Activated T-cell treated with anti-CD3 and anti-CD28 coated beads, Interleukin-2, amount 50 U/mL, for 24 hours (primary cell): ENCODE measurements around the gene TMEM212.
"Not testable (repeated sequence)": the region's sequence is repeated elsewhere in the genome, so short reads cannot be mapped to it uniquely, and the experiment has no call there.

Source experiments
- DNase-seq: peaks from one replicate; pipeline ENCODE4 v3.0.0-alpha.2; 2020
- H3K27ac Mint-ChIP-seq: 2 replicates; pipeline ENCODE4 v1.8.0; 2020; ENCODE audit warnings: mild to moderate bottlenecking, mixed read lengths
- H3K27me3 Mint-ChIP-seq: 2 replicates; pipeline ENCODE4 v1.8.0; 2020; ENCODE audit warnings: mixed read lengths
- H3K36me3 Mint-ChIP-seq: 2 replicates; pipeline ENCODE4 v1.8.0; 2020; ENCODE audit warnings: low read depth, mixed read lengths
- H3K4me1 Mint-ChIP-seq: 2 replicates; pipeline ENCODE4 v1.8.0; 2020; ENCODE audit warnings: low read depth, mixed read lengths
- H3K4me3 Mint-ChIP-seq: 2 replicates; pipeline ENCODE4 v1.8.0; 2020; ENCODE audit warnings: mild to moderate bottlenecking, moderate library complexity, mixed read lengths
- H3K9me3 Mint-ChIP-seq: 2 replicates; pipeline ENCODE4 v1.8.0; 2020; ENCODE audit warnings: mixed read lengths

The TMEM212 gene

GRCh38 chr3:171849617-171850319 is 6.6 kb downstream of the TMEM212 start:
- no peak for DNase-seq
- Mint-ChIP-seq H3K27ac (no peak overlapping the region), H3K4me3 (no peak overlapping the region), H3K9me3 (peaks cover 15% of the 10 kb centered on the region), H3K4me1 (peaks cover 22% of the 10 kb centered on the region), H3K27me3 (peaks cover 18% of the 10 kb centered on the region), H3K36me3 (peaks cover 2% of the 10 kb centered on the region)

GRCh38 chr3:171850320-171850959 is 7.3 kb downstream of the TMEM212 start:
- Mint-ChIP-seq H3K36me3 (peaks cover 2% of the 10 kb centered on the region), H3K4me1 (peaks cover 22% of the 10 kb centered on the region), H3K9me3 (peaks cover 15% of the 10 kb centered on the region), H3K27me3 (peaks cover 18% of the 10 kb centered on the region), H3K4me3 (no peak overlapping the region), H3K27ac (no peak overlapping the region)
- DNase-seq = no peak

- H3K4me1 Mint-ChIP-seq = peaks cover 19% of the 10 kb centered on the region
- peaks cover 2% of the 10 kb centered on the region for H3K36me3 Mint-ChIP-seq
- no peak overlapping the region for H3K4me3 Mint-ChIP-seq
- peaks cover 17% of the 10 kb centered on the region for H3K9me3 Mint-ChIP-seq
- H3K27me3 Mint-ChIP-seq = peaks cover 18% of the 10 kb centered on the region
- H3K27ac Mint-ChIP-seq = no peak overlapping the region
- DNase-seq = no peak
Measured at GRCh38 chr3:171850960-171851659, 8.0 kb downstream of the TMEM212 start.

GRCh38 chr3:171851660-171852058 is 8.5 kb downstream of the TMEM212 start:
- no peak overlapping the region for H3K4me3 Mint-ChIP-seq
- H3K27me3 Mint-ChIP-seq = peaks cover 18% of the 10 kb centered on the region
- DNase-seq = no peak
- H3K9me3 Mint-ChIP-seq = peaks cover 17% of the 10 kb centered on the region
- H3K4me1 Mint-ChIP-seq = peaks cover 14% of the 10 kb centered on the region
- no peak overlapping the region for H3K27ac Mint-ChIP-seq
- H3K36me3 Mint-ChIP-seq = peaks cover 2% of the 10 kb centered on the region

- no peaks in the 10 kb centered on the region for H3K4me1 Mint-ChIP-seq
- peaks cover 2% of the 10 kb centered on the region for H3K36me3 Mint-ChIP-seq
- no peak overlapping the region for H3K4me3 Mint-ChIP-seq
- peaks cover 20% of the 10 kb centered on the region for H3K9me3 Mint-ChIP-seq
- no peak for DNase-seq
- peaks cover 28% of the 10 kb centered on the region for H3K27me3 Mint-ChIP-seq
- no peak overlapping the region for H3K27ac Mint-ChIP-seq
Measured at GRCh38 chr3:171854649-171855305, 11.6 kb downstream of the TMEM212 start.

- not testable (repeated sequence) for DNase-seq, H3K4me1 Mint-ChIP-seq, H3K27ac Mint-ChIP-seq, H3K36me3 Mint-ChIP-seq, H3K4me3 Mint-ChIP-seq
- peaks cover 12% of the 10 kb centered on the region for H3K27me3 Mint-ChIP-seq
- H3K9me3 Mint-ChIP-seq = peaks cover 16% of the 10 kb centered on the region
Measured at GRCh38 chr3:171858770-171859169, 15.6 kb downstream of the TMEM212 start.

GRCh38 chr3:171860830-171861535 is 17.8 kb downstream of the TMEM212 start:
- DNase-seq = no peak
- Mint-ChIP-seq H3K36me3 (no peaks in the 10 kb centered on the region), H3K9me3 (peaks cover 5% of the 10 kb centered on the region), H3K27me3 (peaks cover 9% of the 10 kb centered on the region), H3K4me3 (no peak overlapping the region), H3K27ac (no peak overlapping the region), H3K4me1 (no peaks in the 10 kb centered on the region)

- H3K4me3 Mint-ChIP-seq = no peak overlapping the region
- H3K4me1 Mint-ChIP-seq = no peaks in the 10 kb centered on the region
- no peak for DNase-seq
- no peaks in the 10 kb centered on the region for H3K36me3 Mint-ChIP-seq
- H3K9me3 Mint-ChIP-seq = peaks cover 5% of the 10 kb centered on the region
- H3K27ac Mint-ChIP-seq = no peak overlapping the region
- peaks cover 6% of the 10 kb centered on the region for H3K27me3 Mint-ChIP-seq
Measured at GRCh38 chr3:171862392-171862791, 19.2 kb downstream of the TMEM212 start.

GRCh38 chr3:171862993-171863521 is 19.9 kb downstream of the TMEM212 start:
- no peaks in the 10 kb centered on the region for H3K4me1 Mint-ChIP-seq
- DNase-seq = no peak
- no peak overlapping the region for H3K4me3 Mint-ChIP-seq
- peaks cover 6% of the 10 kb centered on the region for H3K27me3 Mint-ChIP-seq
- no peak overlapping the region for H3K27ac Mint-ChIP-seq
- H3K36me3 Mint-ChIP-seq = no peaks in the 10 kb centered on the region
- H3K9me3 Mint-ChIP-seq = peaks cover 5% of the 10 kb centered on the region

GRCh38 chr3:171863920-171864319 is 20.8 kb downstream of the TMEM212 start:
- no peaks in the 10 kb centered on the region for H3K9me3 Mint-ChIP-seq
- no peak for DNase-seq
- no peak overlapping the region for H3K27ac Mint-ChIP-seq
- H3K27me3 Mint-ChIP-seq = no peaks in the 10 kb centered on the region
- no peak overlapping the region for H3K4me3 Mint-ChIP-seq
- no peaks in the 10 kb centered on the region for H3K36me3 Mint-ChIP-seq
- H3K4me1 Mint-ChIP-seq = no peaks in the 10 kb centered on the region

- Mint-ChIP-seq H3K27ac (no peak overlapping the region), H3K4me3 (no peak overlapping the region), H3K36me3 (no peaks in the 10 kb centered on the region), H3K9me3 (no peaks in the 10 kb centered on the region), H3K27me3 (no peaks in the 10 kb centered on the region), H3K4me1 (no peaks in the 10 kb centered on the region)
- no peak for DNase-seq
Measured at GRCh38 chr3:171865191-171865865, 22.2 kb downstream of the TMEM212 start.

- no peak overlapping the region for H3K4me3 Mint-ChIP-seq
- DNase-seq = no peak
- no peaks in the 10 kb centered on the region for H3K36me3 Mint-ChIP-seq
Measured at GRCh38 chr3:171867981-171868380, 24.8 kb downstream of the TMEM212 start.

GRCh38 chr3:171871392-171872274 is 28.5 kb downstream of the TMEM212 start:
- no peak for DNase-seq
- H3K36me3 Mint-ChIP-seq = no peaks in the 10 kb centered on the region
- no peak overlapping the region for H3K27ac Mint-ChIP-seq
- no peak overlapping the region for H3K4me3 Mint-ChIP-seq
- H3K27me3 Mint-ChIP-seq = peaks cover 2% of the 10 kb centered on the region
- H3K9me3 Mint-ChIP-seq = no peaks in the 10 kb centered on the region
- peaks cover 10% of the 10 kb centered on the region for H3K4me1 Mint-ChIP-seq

More at GRCh38 chr3:171867981-171868380, 24.8 kb downstream of the TMEM212 start:
- Mint-ChIP-seq H3K9me3 (no peaks in the 10 kb centered on the region), H3K27ac (no peak overlapping the region), H3K4me1 (no peaks in the 10 kb centered on the region), H3K27me3 (no peaks in the 10 kb centered on the region)
